GM23248 (cell line): ENCODE data around the gene COX8A. TPM values are rescaled to one million over a fixed set of nuclear protein-coding genes. Genes with fewer than 3 reads are reported as not detected.

Experiments
- DNase-seq: peaks from one replicate; pipeline ENCODE4 v3.0.0-alpha.2; 2015
- H2AFZ ChIP-seq: fragments of 200-600 bp; sonication (generic); 2 replicates; pipeline ENCODE4 v1.6.1; 2016; ENCODE audit warnings: antibody characterized with exemption
- H3F3A ChIP-seq: fragments of 200-600 bp; sonication (generic); 2 replicates; pipeline ENCODE4 v1.6.1; 2016; ENCODE audit warnings: mild to moderate bottlenecking, antibody characterized with exemption, mixed run types; ENCODE audit not compliant: insufficient read depth
- H3K27ac ChIP-seq: fragments of 200-600 bp; sonication (generic); 2 replicates; pipeline ENCODE4 v1.5.1; 2016; ENCODE audit warnings: mild to moderate bottlenecking
- H3K27me3 ChIP-seq: fragments of 200-600 bp; sonication (generic); replicated peaks from 2 replicates; pipeline ENCODE4 v1.6.1; 2016; ENCODE audit warnings: mild to moderate bottlenecking; ENCODE audit not compliant: insufficient read depth
- H3K36me3 ChIP-seq: fragments of 200-600 bp; sonication (generic); 2 replicates; pipeline ENCODE4 v1.6.1; 2016; ENCODE audit warnings: low read depth, mild to moderate bottlenecking
- H3K4me1 ChIP-seq: fragments of 200-600 bp; sonication (generic); 2 replicates; pipeline ENCODE4 v1.6.1; 2016; ENCODE audit warnings: mild to moderate bottlenecking; ENCODE audit not compliant: insufficient read depth
- H3K4me2 ChIP-seq: fragments of 200-600 bp; sonication (generic); one replicate; pipeline ENCODE4 v1.6.1; 2016; ENCODE audit warnings: mild to moderate bottlenecking; ENCODE audit not compliant: unreplicated experiment
- H3K4me3 ChIP-seq: fragments of 200-600 bp; sonication (generic); 2 replicates; pipeline ENCODE4 v1.5.1; 2016; ENCODE audit warnings: mild to moderate bottlenecking
- H3K79me2 ChIP-seq: fragments of 200-600 bp; sonication (generic); 2 replicates; pipeline ENCODE4 v1.6.1; 2016; ENCODE audit warnings: mild to moderate bottlenecking; ENCODE audit not compliant: insufficient read depth
- H3K9ac ChIP-seq: fragments of 200-600 bp; sonication (generic); 2 replicates; pipeline ENCODE4 v1.6.1; 2016; ENCODE audit warnings: mild to moderate bottlenecking
- H3K9me2 ChIP-seq: fragments of 200-600 bp; sonication (generic); 2 replicates; pipeline ENCODE4 v1.6.1; 2016; ENCODE audit warnings: mixed run types, mild to moderate bottlenecking, moderate library complexity; ENCODE audit not compliant: insufficient read depth
- H3K9me3 ChIP-seq: fragments of 200-600 bp; sonication (generic); one replicate; pipeline ENCODE4 v1.6.1; 2017; ENCODE audit warnings: low read depth
- H4K20me1 ChIP-seq: fragments of 200-600 bp; sonication (generic); 2 replicates; pipeline ENCODE4 v1.6.0; 2016; ENCODE audit not compliant: insufficient read depth
- EZH2 ChIP-seq: fragments of 200-600 bp; sonication (generic); IDR thresholded peaks from 2 replicates; pipeline ENCODE4 v1.6.1; 2018; ENCODE audit warnings: antibody characterized with exemption, mild to moderate bottlenecking; ENCODE audit not compliant: insufficient read depth, poor library complexity, severe bottlenecking
- EZH2phosphoT487 ChIP-seq: fragments of 200-600 bp; sonication (generic); IDR thresholded peaks from 2 replicates; pipeline ENCODE4 v1.6.1; 2018; ENCODE audit warnings: antibody characterized with exemption, moderate library complexity, mild to moderate bottlenecking, low read depth; ENCODE audit not compliant: insufficient read depth
- WGBS, 2 experiments: methylation state at CpG; one replicate each; pipeline ENCODE4 v1.1.6; 2015 to 2017; ENCODE audit warnings: low lambda C conversion rate in 2 of 2, low coverage in 1 of 2; ENCODE audit errors: missing lambda C conversion rate in 2 of 2; 5-methylcytosine and 5-hydroxymethylcytosine counted together
- in situ Hi-C: fragments of 300-500 bp; cut with MboI; formaldehyde crosslinking; loops from 2 replicates; pipeline ENCODE4 v1.15.0; 2020
- polyA plus RNA-seq: library from polyadenylated mRNA; unstranded; fragments of >200 nt; fragmentation: Nextera tagmentation; extraction: Ambion mirVana; gene quantifications from 2 replicates; pipeline ENCODE4 v1.2.1, GENCODE V29; 2016
- total RNA-seq: library from RNA; depleted of rRNA; stranded (reverse); fragments of >200 nt; shearing (Covaris generic); gene quantifications from 2 replicates; pipeline ENCODE4 v1.2.3, GENCODE V29; 2014

The COX8A gene
- total and polyA plus RNA-seq, 2 experiments from 2014 or later, result 388 to 397 TPM

DNA sequence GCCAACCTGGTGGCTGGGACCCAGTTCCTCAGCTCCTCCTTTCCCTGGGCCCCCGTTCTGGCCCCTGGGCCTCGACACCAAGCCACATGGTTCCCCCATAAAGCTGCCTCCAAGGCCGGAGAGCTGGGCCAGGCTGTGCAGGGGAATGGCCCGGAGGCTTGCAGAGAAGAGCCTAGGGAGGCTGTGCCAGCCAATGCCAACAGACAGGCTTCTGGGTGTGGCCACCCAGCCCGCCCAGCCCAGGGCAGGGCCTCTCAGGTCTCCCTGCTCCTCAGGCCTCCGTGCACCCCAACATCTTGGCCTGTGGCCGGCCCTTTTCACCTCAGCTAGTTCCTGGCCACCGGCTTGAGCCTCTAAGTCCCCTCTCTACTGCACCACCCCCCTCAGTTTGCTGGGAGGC lies 43.9 kb downstream of the COX8A start:
- Histone ChIP-seq H3K27ac (no peak overlapping the region), H3K4me2 (no peak overlapping the region), H4K20me1 (no peaks in the 10 kb centered on the region), H3K36me3 (no peaks in the 10 kb centered on the region), H3K27me3 (no peaks in the 10 kb centered on the region), H3K79me2 (no peaks in the 10 kb centered on the region), H3F3A (no peaks in the 10 kb centered on the region), H2AFZ (no peak overlapping the region), H3K4me3 (no peak overlapping the region), H3K9ac (no peak overlapping the region), H3K4me1 (no peaks in the 10 kb centered on the region), H3K9me2 (no peaks in the 10 kb centered on the region), H3K9me3 (no peaks in the 10 kb centered on the region)
- TF ChIP-seq EZH2 (no peak), EZH2phosphoT487 (no peak)
- in situ Hi-C loops, result no loop called here
- DNase-seq, result no peak
- 83 to 93% methylated on average over 5 to 7 of the region's 8 CpGs for WGBS, 2 experiments

- H3K36me3 ChIP-seq, result no peaks in the 10 kb centered on the region
- no peak overlapping the region for H3K9ac ChIP-seq
- no peaks in the 10 kb centered on the region for H3K4me1 ChIP-seq
- no peak for DNase-seq
- H3F3A ChIP-seq, result no peaks in the 10 kb centered on the region
- no peaks in the 10 kb centered on the region for H3K9me2 ChIP-seq
- no peak overlapping the region for H3K27ac ChIP-seq
- in situ Hi-C loops, result no loop called here
- no peak overlapping the region for H3K4me2 ChIP-seq
- 84% methylated on average over 21 to 27 of the region's 27 CpGs for WGBS, 2 experiments
- no peaks in the 10 kb centered on the region for H3K79me2 ChIP-seq
- no peaks in the 10 kb centered on the region for H3K27me3 ChIP-seq
- no peaks in the 10 kb centered on the region for H4K20me1 ChIP-seq
- TF ChIP-seq EZH2phosphoT487 (no peak), EZH2 (no peak)
- no peak overlapping the region for H3K4me3 ChIP-seq
- H2AFZ ChIP-seq, result no peak overlapping the region
- H3K9me3 ChIP-seq, result no peaks in the 10 kb centered on the region
These were observed 45.0 kb downstream of the COX8A start for GRCh38 chr11:64019106-64020037.

DNA sequence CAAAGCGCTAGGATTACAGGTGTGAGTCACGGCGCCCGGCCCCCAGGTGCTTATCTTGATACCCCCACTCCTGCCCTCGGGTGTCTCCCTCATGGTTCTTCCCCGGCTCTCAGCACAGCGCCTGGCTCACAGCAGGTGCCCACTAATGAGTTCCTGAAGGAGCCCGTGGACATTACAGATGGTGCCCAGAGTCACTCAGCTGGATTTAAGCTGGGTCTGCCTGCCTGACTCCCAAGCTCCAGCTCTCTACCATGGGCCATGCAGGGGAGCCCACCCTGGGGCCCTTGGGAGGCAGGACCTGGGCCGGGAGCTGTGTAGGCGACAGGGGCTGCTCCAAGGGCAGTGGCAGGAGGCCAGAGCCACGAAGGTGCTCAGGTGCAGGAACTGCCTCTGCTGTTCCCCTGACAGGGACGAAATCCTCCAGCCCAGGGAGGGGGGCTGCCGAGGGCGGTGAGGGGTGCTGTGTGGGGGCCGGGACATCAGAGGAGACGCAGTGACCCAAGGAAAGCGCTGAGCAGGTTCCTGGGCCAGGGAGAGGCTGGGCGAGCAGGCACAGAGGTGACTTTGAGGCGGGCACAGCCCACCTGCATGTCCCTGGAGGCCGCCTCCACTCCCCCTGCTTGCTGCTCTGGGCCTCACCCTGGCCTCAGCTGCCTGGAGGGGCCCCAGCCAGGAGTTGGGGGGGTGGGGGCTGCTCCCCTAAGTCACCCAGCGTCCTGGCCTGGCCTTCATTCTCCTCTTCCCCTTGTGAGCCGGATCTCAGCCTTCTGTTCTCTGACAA lies 46.7 kb downstream of the COX8A start:
- Histone ChIP-seq H3F3A (no peaks in the 10 kb centered on the region), H3K9ac (no peak overlapping the region), H3K4me2 (no peak overlapping the region), H3K9me2 (no peaks in the 10 kb centered on the region), H3K27me3 (no peaks in the 10 kb centered on the region), H3K27ac (no peak overlapping the region), H3K4me1 (no peaks in the 10 kb centered on the region), H2AFZ (no peak overlapping the region), H4K20me1 (no peaks in the 10 kb centered on the region), H3K36me3 (no peaks in the 10 kb centered on the region), H3K79me2 (no peaks in the 10 kb centered on the region), H3K9me3 (no peaks in the 10 kb centered on the region), H3K4me3 (no peak overlapping the region)
- no peak for DNase-seq
- 74% methylated on average over 14 to 22 of the region's 22 CpGs for WGBS, 2 experiments
- TF ChIP-seq EZH2phosphoT487 (no peak), EZH2 (no peak)
- in situ Hi-C loops, result no loop called here

DNA sequence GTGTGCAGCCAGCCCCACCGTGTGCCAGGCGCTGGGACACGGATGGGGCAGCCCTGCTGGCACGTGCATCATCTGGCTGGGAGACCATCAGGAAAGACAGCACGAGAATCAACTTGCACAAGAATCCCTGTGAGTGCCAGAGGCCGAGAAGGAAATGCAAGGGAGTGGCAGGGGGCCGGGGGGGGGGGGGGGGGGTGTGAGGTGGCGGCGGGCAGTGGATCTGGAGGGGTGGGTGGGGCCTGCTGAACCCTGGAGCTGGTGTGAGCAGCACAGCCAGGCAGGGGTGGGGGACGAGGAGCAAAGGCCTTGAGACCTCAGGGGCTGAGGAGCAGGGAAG lies 47.3 kb downstream of the COX8A start:
- Histone ChIP-seq H3K27ac (no peak overlapping the region), H4K20me1 (no peaks in the 10 kb centered on the region), H3K27me3 (no peaks in the 10 kb centered on the region), H3K4me3 (no peak overlapping the region), H3K9me3 (no peaks in the 10 kb centered on the region), H3F3A (no peaks in the 10 kb centered on the region), H3K9me2 (no peaks in the 10 kb centered on the region), H3K4me1 (no peaks in the 10 kb centered on the region), H3K36me3 (no peaks in the 10 kb centered on the region), H2AFZ (no peak overlapping the region), H3K4me2 (no peak overlapping the region), H3K9ac (no peak overlapping the region), H3K79me2 (no peaks in the 10 kb centered on the region)
- DNase-seq, result no peak
- WGBS, 2 experiments, result 10 to 32% methylated on average over 6 to 9 of the region's 10 CpGs
- in situ Hi-C loops, result no loop called here
- TF ChIP-seq EZH2 (no peak), EZH2phosphoT487 (no peak)
